ENCODE data around the gene VCAN. TPM values are rescaled to one million over a fixed set of nuclear protein-coding genes. Genes with fewer than 3 reads are reported as not detected.

VCAN gene
- total and polyA plus RNA-seq, 2 donors (not counting 1 experiment from before 2014, with no cell fraction given) = 2.0 TPM; not detected in 1

GRCh38 chr5:83443534-83443933 is 28.0 kb upstream of the VCAN start:
- no peaks in the 10 kb centered on the region for H3K27me3 ChIP-seq (replicated peaks in 1 of 4; ENCODE audit: control extremely low read depth in 1 of 4, control insufficient read depth in 3 of 4, insufficient read depth in 4 of 4, low read length in 3 of 4)
- ChIA-PET CTCF (no interaction called here), POLR2A (no interaction called here)
- H3K4me3 ChIP-seq (ENCODE audit: control extremely low read depth in 1 of 5, extremely low read depth in 1 of 5, insufficient read depth in 1 of 5, low read depth in 2 of 5, low read length in 4 of 5) = no peak overlapping the region
- intact Hi-C loops (cut with micrococcal nuclease) = no loop called here
- no peaks in the 10 kb centered on the region for H4K20me1 ChIP-seq (ENCODE audit: control insufficient read depth, insufficient read depth, low read length, poor library complexity, severe bottlenecking)
- no peak overlapping the region for H2AFZ ChIP-seq (ENCODE audit: insufficient read depth, low read depth, low read length, poor library complexity, severe bottlenecking)
- Mint-ChIP-seq H3K9me3 (ENCODE audit: insufficient read depth) (no peaks in the 10 kb centered on the region), H3K4me1 (peaks cover 2% of the 10 kb centered on the region), H3K27me3 (no peaks in the 10 kb centered on the region), H3K27ac (no peak overlapping the region), H3K4me3 (no peak overlapping the region)
- H3K9ac ChIP-seq (ENCODE audit: low read length) = no peak overlapping the region
- no peak for DNase-seq
- ATAC-seq (ENCODE audit: low read depth) = no peak
- H3K9me3 ChIP-seq (ENCODE audit: control extremely low read depth in 1 of 3, control insufficient read depth in 2 of 3, insufficient read depth in 1 of 3, low read length in 2 of 3) = no peaks in the 10 kb centered on the region
- no peaks in the 10 kb centered on the region for H3K36me3 ChIP-seq (replicated peaks in 1 of 2; ENCODE audit: control extremely low read depth in 1 of 2, control insufficient read depth in 1 of 2, extremely low read depth in 1 of 2, insufficient read depth in 2 of 2, low read length in 1 of 2)
- H3K4me2 ChIP-seq (replicated peaks; ENCODE audit: low read depth, low read length, poor library complexity, severe bottlenecking) = no peak overlapping the region
- no peaks in the 10 kb centered on the region for H3K4me1 ChIP-seq (ENCODE audit: control insufficient read depth in 2 of 2, insufficient read depth in 2 of 2, low read length in 2 of 2)
- no peak for TF ChIP-seq EZH2 (IDR thresholded peaks at IDR 0.05; ENCODE audit: borderline replicate concordance, insufficient read depth, low read depth, low read length, poor library complexity, severe bottlenecking)
- no peak for TF ChIP-seq CTCF (IDR thresholded peaks at IDR 0.05)
- H3K79me2 ChIP-seq (ENCODE audit: control insufficient read depth, insufficient read depth, low read length) = no peaks in the 10 kb centered on the region
- WGBS (ENCODE audit: insufficient coverage) = no CpG with 5 or more reads among the region's 3 CpGs
- H3K27ac ChIP-seq (ENCODE audit: low read length in 2 of 2) = no peak overlapping the region

GRCh38 chr5:83444445-83444844 is 27.1 kb upstream of the VCAN start:
- ChIA-PET CTCF (interaction anchor here (1.0 kb wide), 1 partner anchor 10 kb away, joined by 3 read pairs; no protein-coding TSS in a partner anchor), POLR2A (no interaction called here)
- intact Hi-C loops (cut with micrococcal nuclease) = no loop called here
- H4K20me1 ChIP-seq (ENCODE audit: control insufficient read depth, insufficient read depth, low read length, poor library complexity, severe bottlenecking) = no peaks in the 10 kb centered on the region
- H3K27me3 Mint-ChIP-seq = no peaks in the 10 kb centered on the region
- ATAC-seq (ENCODE audit: low read depth) (no peak), DNase-seq (no peak)
- H2AFZ ChIP-seq (ENCODE audit: insufficient read depth, low read depth, low read length, poor library complexity, severe bottlenecking) = no peak overlapping the region
- H3K4me3 Mint-ChIP-seq = no peak overlapping the region
- H3K27ac ChIP-seq (ENCODE audit: low read length in 2 of 2) = no peak overlapping the region
- no peaks in the 10 kb centered on the region for H3K36me3 ChIP-seq (replicated peaks in 1 of 2; ENCODE audit: control extremely low read depth in 1 of 2, control insufficient read depth in 1 of 2, extremely low read depth in 1 of 2, insufficient read depth in 2 of 2, low read length in 1 of 2)
- no peak overlapping the region for H3K4me2 ChIP-seq (replicated peaks; ENCODE audit: low read depth, low read length, poor library complexity, severe bottlenecking)
- no peaks in the 10 kb centered on the region for H3K9me3 ChIP-seq (ENCODE audit: control extremely low read depth in 1 of 3, control insufficient read depth in 2 of 3, insufficient read depth in 1 of 3, low read length in 2 of 3)
- no peaks in the 10 kb centered on the region for H3K79me2 ChIP-seq (ENCODE audit: control insufficient read depth, insufficient read depth, low read length)
- peaks cover 2% of the 10 kb centered on the region for H3K4me1 Mint-ChIP-seq
- no peak overlapping the region for H3K9ac ChIP-seq (ENCODE audit: low read length)
- no peak overlapping the region for H3K4me3 ChIP-seq (ENCODE audit: control extremely low read depth in 1 of 5, extremely low read depth in 1 of 5, insufficient read depth in 1 of 5, low read depth in 2 of 5, low read length in 4 of 5)
- TF ChIP-seq EZH2 (IDR thresholded peaks at IDR 0.05; ENCODE audit: borderline replicate concordance, insufficient read depth, low read depth, low read length, poor library complexity, severe bottlenecking) = no peak
- H3K27ac Mint-ChIP-seq = no peak overlapping the region
- H3K9me3 Mint-ChIP-seq (ENCODE audit: insufficient read depth) = no peaks in the 10 kb centered on the region
- H3K4me1 ChIP-seq (ENCODE audit: control insufficient read depth in 2 of 2, insufficient read depth in 2 of 2, low read length in 2 of 2) = no peaks in the 10 kb centered on the region
- no peaks in the 10 kb centered on the region for H3K27me3 ChIP-seq (replicated peaks in 1 of 4; ENCODE audit: control extremely low read depth in 1 of 4, control insufficient read depth in 3 of 4, insufficient read depth in 4 of 4, low read length in 3 of 4)
- no CpG with 5 or more reads among the region's 2 CpGs for WGBS (ENCODE audit: insufficient coverage)

Measured in B cell (primary cell).